Measurements from ENCODE around the gene ENG. TPM values are rescaled to one million over a fixed set of nuclear protein-coding genes. Genes with fewer than 3 reads are reported as not detected.

The ENG gene
- total RNA-seq, 1 experiment from 2014 or later, result 0.18 TPM

GRCh38 chr9:127809540-127810377 lies 44.7 kb downstream of the ENG start:
- H3K36me3 Mint-ChIP-seq (ENCODE audit: insufficient read depth, unreplicated experiment), result peaks cover 39% of the 10 kb centered on the region
- intact Hi-C loops (cut with micrococcal nuclease; ENCODE audit: unreplicated experiment), result no loop called here
- ChIA-PET POLR2A (no interaction called here), CTCF (interaction anchor here (0.7 kb wide), 1 partner anchor 33 kb away, joined by 4 read pairs; no protein-coding TSS in a partner anchor)
- H3K27me3 Mint-ChIP-seq (ENCODE audit: insufficient read depth, unreplicated experiment), result no peaks in the 10 kb centered on the region
- no TSS peak for BruUV-seq (replicated peaks)
- H3K4me1 ChIP-seq, result no peaks in the 10 kb centered on the region
- no peak overlapping the region for H3K4me3 ChIP-seq (ENCODE audit: low read depth, low read length)
- H3K36me3 ChIP-seq (ENCODE audit: control insufficient read depth, insufficient read depth, low read length), result peaks cover 6% of the 10 kb centered on the region
- H3K27me3 ChIP-seq (replicated peaks; ENCODE audit: control insufficient read depth, insufficient read depth, low read length), result no peaks in the 10 kb centered on the region
- TF ChIP-seq, protein P1, sequence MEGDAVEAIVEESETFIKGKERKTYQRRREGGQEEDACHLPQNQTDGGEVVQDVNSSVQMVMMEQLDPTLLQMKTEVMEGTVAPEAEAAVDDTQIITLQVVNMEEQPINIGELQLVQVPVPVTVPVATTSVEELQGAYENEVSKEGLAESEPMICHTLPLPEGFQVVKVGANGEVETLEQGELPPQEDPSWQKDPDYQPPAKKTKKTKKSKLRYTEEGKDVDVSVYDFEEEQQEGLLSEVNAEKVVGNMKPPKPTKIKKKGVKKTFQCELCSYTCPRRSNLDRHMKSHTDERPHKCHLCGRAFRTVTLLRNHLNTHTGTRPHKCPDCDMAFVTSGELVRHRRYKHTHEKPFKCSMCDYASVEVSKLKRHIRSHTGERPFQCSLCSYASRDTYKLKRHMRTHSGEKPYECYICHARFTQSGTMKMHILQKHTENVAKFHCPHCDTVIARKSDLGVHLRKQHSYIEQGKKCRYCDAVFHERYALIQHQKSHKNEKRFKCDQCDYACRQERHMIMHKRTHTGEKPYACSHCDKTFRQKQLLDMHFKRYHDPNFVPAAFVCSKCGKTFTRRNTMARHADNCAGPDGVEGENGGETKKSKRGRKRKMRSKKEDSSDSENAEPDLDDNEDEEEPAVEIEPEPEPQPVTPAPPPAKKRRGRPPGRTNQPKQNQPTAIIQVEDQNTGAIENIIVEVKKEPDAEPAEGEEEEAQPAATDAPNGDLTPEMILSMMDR (IDR thresholded peaks at IDR 0.05; ENCODE audit: insufficient read depth in 1 of 2, low read depth in 1 of 2, low read length in 1 of 2, severe bottlenecking in 1 of 2, unreplicated experiment in 1 of 2), result no peak
- H3K4me1 Mint-ChIP-seq (ENCODE audit: low read depth, unreplicated experiment), result no peaks in the 10 kb centered on the region
- H3K9me3 ChIP-seq, result no peaks in the 10 kb centered on the region
- DNase-seq, result no peak
- H3K9me3 Mint-ChIP-seq (ENCODE audit: unreplicated experiment), result no peaks in the 10 kb centered on the region
- H3K27ac Mint-ChIP-seq (ENCODE audit: unreplicated experiment), result no peak overlapping the region
- H3K4me3 Mint-ChIP-seq (ENCODE audit: unreplicated experiment), result no peak overlapping the region

- Histone ChIP-seq H3K36me3 (ENCODE audit: control insufficient read depth, insufficient read depth, low read length) (peaks cover 6% of the 10 kb centered on the region), H3K27me3 (replicated peaks; ENCODE audit: control insufficient read depth, insufficient read depth, low read length) (no peaks in the 10 kb centered on the region), H3K9me3 (no peaks in the 10 kb centered on the region), H3K4me3 (ENCODE audit: low read depth, low read length) (no peak overlapping the region), H3K4me1 (0 out of 2 replicates have a peak, but pooled peaks cover 3% of the 10 kb centered on the region)
- H3K4me1 Mint-ChIP-seq (ENCODE audit: low read depth, unreplicated experiment), result no peaks in the 10 kb centered on the region
- DNase-seq, result no peak
- H3K27ac Mint-ChIP-seq (ENCODE audit: unreplicated experiment), result no peak overlapping the region
- intact Hi-C loops (cut with micrococcal nuclease; ENCODE audit: unreplicated experiment), result no loop called here
- ChIA-PET POLR2A (no interaction called here), CTCF (interaction anchor here (0.7 kb wide), 4 partner anchors 15 to 1824 kb away, joined by 4 to 10 read pairs (median 7); no protein-coding TSS in a partner anchor)
- no TSS peak for BruUV-seq (replicated peaks)
- no peaks in the 10 kb centered on the region for H3K27me3 Mint-ChIP-seq (ENCODE audit: insufficient read depth, unreplicated experiment)
- TF ChIP-seq, protein P1 (IDR thresholded peaks at IDR 0.05; ENCODE audit: insufficient read depth in 1 of 2, low read depth in 1 of 2, low read length in 1 of 2, severe bottlenecking in 1 of 2, unreplicated experiment in 1 of 2), result no peak
- no peak overlapping the region for H3K4me3 Mint-ChIP-seq (ENCODE audit: unreplicated experiment)
- H3K36me3 Mint-ChIP-seq (ENCODE audit: insufficient read depth, unreplicated experiment), result peaks cover 37% of the 10 kb centered on the region
- H3K9me3 Mint-ChIP-seq (ENCODE audit: unreplicated experiment), result no peaks in the 10 kb centered on the region
These were observed 45.4 kb downstream of the ENG start for GRCh38 chr9:127809002-127809539.

DNA sequence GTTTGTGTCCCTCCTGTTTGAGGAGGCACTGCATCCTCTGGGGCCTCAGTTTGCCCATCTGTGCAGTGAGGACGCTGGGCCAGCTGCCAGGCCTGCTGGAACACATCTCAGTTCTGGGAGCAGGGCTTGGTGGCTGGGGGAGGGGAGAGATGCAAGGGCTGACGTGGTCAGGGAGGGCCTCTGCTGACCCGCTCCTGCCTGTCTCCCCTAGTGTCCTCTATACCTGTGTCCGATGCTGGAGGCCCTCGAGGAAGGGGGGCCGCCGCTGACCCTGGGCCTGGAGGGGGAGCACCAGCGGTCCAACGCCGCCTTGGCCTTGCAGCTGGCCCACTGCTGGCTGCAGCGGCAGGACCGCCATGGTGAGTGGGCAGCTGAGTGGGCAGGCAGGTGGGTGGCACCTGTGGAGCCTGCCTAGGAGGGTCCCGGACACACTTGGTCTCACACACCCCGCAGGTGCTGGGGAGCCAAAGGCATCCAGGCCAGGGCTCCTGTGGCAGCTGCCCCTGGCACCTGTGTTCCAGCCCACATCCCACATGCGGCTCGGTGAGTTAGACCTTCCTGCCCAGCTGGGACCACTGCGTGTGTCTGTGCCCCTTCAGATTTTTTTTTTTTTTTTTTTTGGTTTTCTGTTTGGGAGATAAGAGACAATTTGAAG lies 46.0 kb downstream of the ENG start:
- no peak overlapping the region for H3K4me3 ChIP-seq (ENCODE audit: low read depth, low read length)
- peaks cover 6% of the 10 kb centered on the region for H3K36me3 ChIP-seq (ENCODE audit: control insufficient read depth, insufficient read depth, low read length)
- no peaks in the 10 kb centered on the region for H3K27me3 Mint-ChIP-seq (ENCODE audit: insufficient read depth, unreplicated experiment)
- no peaks in the 10 kb centered on the region for H3K9me3 Mint-ChIP-seq (ENCODE audit: unreplicated experiment)
- TF ChIP-seq, protein P1 (IDR thresholded peaks at IDR 0.05; ENCODE audit: insufficient read depth in 1 of 2, low read depth in 1 of 2, low read length in 1 of 2, severe bottlenecking in 1 of 2, unreplicated experiment in 1 of 2), result no peak
- BruUV-seq (replicated peaks), result no TSS peak
- no peaks in the 10 kb centered on the region for H3K9me3 ChIP-seq
- POLR2A ChIA-PET, result no interaction called here
- H3K4me1 ChIP-seq, result peaks cover 8% of the 10 kb centered on the region; the same call in 1 of the 2 replicates
- peaks cover 33% of the 10 kb centered on the region for H3K36me3 Mint-ChIP-seq (ENCODE audit: insufficient read depth, unreplicated experiment)
- H3K4me3 Mint-ChIP-seq (ENCODE audit: unreplicated experiment), result no peak overlapping the region
- H3K27ac Mint-ChIP-seq (ENCODE audit: unreplicated experiment), result no peak overlapping the region
- H3K27me3 ChIP-seq (replicated peaks; ENCODE audit: control insufficient read depth, insufficient read depth, low read length), result no peaks in the 10 kb centered on the region
- CTCF ChIA-PET, result interaction anchor here (0.7 kb wide), 3 partner anchors 16 to 1825 kb away, joined by 7 to 10 read pairs (median 7); no protein-coding TSS in a partner anchor
- no peak for DNase-seq
- intact Hi-C loops (cut with micrococcal nuclease; ENCODE audit: unreplicated experiment), result no loop called here
- H3K4me1 Mint-ChIP-seq (ENCODE audit: low read depth, unreplicated experiment), result no peaks in the 10 kb centered on the region

All from Caco-2 (cell line).